ENCODE results near the gene GJC2. TPM values are rescaled to one million over a fixed set of nuclear protein-coding genes. Genes with fewer than 3 reads are reported as not detected.

GJC2 gene
- total RNA-seq, 3 donors from 2014 or later, result 1.3 TPM

DNA sequence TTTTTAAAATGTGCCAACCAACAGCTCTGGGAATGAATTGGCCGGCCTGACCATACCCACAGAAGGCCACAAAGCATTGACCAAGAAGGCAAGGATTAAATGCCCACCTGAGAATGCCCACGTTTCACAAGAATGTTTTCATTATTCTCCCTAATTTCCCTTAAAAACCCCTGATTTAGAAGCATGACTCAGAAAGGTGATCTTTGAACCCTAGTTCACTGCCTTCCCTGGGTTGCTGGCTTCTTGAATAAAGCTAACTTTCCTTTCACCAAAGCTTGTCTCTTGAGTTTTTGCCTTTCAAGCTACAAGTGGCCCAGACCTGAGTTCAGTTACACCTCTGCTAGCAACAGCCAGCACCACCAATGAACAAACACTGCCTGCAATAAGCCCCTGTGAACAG is 26.2 kb upstream of the GJC2 start:
- DNase-seq (ENCODE audit: low spot score in 2 of 2), result no peak
- TF ChIP-seq, protein P1, sequence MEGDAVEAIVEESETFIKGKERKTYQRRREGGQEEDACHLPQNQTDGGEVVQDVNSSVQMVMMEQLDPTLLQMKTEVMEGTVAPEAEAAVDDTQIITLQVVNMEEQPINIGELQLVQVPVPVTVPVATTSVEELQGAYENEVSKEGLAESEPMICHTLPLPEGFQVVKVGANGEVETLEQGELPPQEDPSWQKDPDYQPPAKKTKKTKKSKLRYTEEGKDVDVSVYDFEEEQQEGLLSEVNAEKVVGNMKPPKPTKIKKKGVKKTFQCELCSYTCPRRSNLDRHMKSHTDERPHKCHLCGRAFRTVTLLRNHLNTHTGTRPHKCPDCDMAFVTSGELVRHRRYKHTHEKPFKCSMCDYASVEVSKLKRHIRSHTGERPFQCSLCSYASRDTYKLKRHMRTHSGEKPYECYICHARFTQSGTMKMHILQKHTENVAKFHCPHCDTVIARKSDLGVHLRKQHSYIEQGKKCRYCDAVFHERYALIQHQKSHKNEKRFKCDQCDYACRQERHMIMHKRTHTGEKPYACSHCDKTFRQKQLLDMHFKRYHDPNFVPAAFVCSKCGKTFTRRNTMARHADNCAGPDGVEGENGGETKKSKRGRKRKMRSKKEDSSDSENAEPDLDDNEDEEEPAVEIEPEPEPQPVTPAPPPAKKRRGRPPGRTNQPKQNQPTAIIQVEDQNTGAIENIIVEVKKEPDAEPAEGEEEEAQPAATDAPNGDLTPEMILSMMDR (IDR thresholded peaks at IDR 0.05), result no peak
- TF ChIP-seq POLR2A (IDR thresholded peaks at IDR 0.05) (no peak), POLR2AphosphoS5 (IDR thresholded peaks at IDR 0.05) (no peak)
- H3K27me3 ChIP-seq, result no peaks in the 10 kb centered on the region
- H3K4me1 ChIP-seq, result no peaks in the 10 kb centered on the region
- no peak overlapping the region for H3K4me3 ChIP-seq
- H3K36me3 ChIP-seq, result no peaks in the 10 kb centered on the region
- no peaks in the 10 kb centered on the region for H3K9me3 ChIP-seq
- intact Hi-C loops (cut with DNase I; ENCODE audit: low total_unique reads), result no loop called here
- H3K27ac ChIP-seq, result no peak overlapping the region

DNA sequence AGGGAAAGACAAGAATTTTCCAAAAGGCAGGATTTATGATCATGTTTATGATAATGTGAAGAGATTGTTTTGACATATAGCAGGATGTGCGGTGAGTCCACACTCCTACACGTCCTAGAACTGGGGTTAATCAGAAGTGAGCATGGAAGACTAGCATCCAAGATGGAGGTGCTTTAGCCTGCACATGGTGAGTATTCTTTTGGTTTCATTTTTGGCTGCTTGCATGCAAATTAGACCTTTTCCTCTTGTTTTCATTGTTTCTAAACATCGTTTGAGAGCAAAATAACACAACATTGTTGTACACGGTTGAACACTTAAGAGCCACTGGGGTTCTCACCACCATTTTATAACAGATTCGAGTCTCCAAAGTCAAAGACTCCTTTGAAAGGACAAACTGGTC is 24.5 kb upstream of the GJC2 start:
- H3K36me3 ChIP-seq, result no peaks in the 10 kb centered on the region
- TF ChIP-seq POLR2AphosphoS5 (IDR thresholded peaks at IDR 0.05), result no peak
- no peak for TF ChIP-seq POLR2A (IDR thresholded peaks at IDR 0.05)

DNA sequence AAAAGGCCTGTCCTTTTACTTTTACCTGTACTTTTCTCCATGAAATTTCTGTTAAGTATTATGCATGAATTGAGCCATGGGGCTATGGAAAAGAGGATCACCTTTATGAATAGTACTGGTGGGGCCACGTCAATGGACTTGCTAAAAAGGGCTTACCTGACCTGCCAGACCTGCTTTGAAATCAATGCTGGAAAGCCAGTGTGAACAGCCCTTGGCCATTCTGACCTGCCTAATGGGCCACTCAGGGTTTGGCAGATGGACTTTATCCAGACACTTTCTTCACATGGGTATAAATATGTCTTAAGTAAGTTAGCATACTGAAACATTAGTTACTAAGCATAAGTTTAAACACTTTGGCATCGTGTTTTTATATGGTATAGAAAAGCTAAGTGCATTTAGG is 18.0 kb upstream of the GJC2 start:
- H3K27ac ChIP-seq, result peak overlapping the region; percentile 46 to 73
- DNase-seq (ENCODE audit: low spot score in 2 of 2), result no peak
- no peaks in the 10 kb centered on the region for H3K27me3 ChIP-seq
- H3K9me3 ChIP-seq, result no peaks in the 10 kb centered on the region
- TF ChIP-seq, protein P1 (IDR thresholded peaks at IDR 0.05), result no peak
- TF ChIP-seq POLR2AphosphoS5 (IDR thresholded peaks at IDR 0.05), result no peak
- TF ChIP-seq POLR2A (IDR thresholded peaks at IDR 0.05), result no peak
- no peaks in the 10 kb centered on the region for H3K4me1 ChIP-seq
- H3K36me3 ChIP-seq, result no peaks in the 10 kb centered on the region
- no peak overlapping the region for H3K4me3 ChIP-seq
- intact Hi-C loops (cut with DNase I; ENCODE audit: low total_unique reads), result no loop called here

More for the DNA sequence above, 24.5 kb upstream of the GJC2 start:
- H3K27me3 ChIP-seq, result no peaks in the 10 kb centered on the region
- DNase-seq (ENCODE audit: low spot score in 2 of 2), result no peak
- no peaks in the 10 kb centered on the region for H3K9me3 ChIP-seq
- no peak overlapping the region for H3K4me3 ChIP-seq
- no peaks in the 10 kb centered on the region for H3K4me1 ChIP-seq
- intact Hi-C loops (cut with DNase I; ENCODE audit: low total_unique reads), result no loop called here
- H3K27ac ChIP-seq, result no peak overlapping the region

DNA sequence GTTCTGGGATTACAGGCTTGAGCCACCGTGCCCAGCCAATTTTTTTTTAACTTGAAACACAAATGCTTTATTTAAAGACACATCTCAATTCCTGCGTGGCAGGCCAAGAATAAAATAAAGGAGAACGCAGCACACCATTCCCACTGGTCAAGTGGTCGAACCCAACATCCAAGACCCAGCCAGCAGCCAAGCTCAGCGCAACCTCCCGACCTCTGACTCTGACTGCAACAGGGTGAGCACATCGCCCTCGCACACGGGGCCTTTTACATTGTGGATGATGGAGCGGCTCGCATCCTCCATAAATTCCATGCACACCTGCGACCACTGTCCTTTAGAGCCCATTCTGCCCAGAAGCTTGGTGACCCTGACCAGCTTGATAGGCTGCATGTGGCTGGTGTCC is 15.1 kb upstream of the GJC2 start:
- no peaks in the 10 kb centered on the region for H3K36me3 ChIP-seq
- no peaks in the 10 kb centered on the region for H3K27me3 ChIP-seq
- H3K27ac ChIP-seq, result no peak overlapping the region
- no peaks in the 10 kb centered on the region for H3K9me3 ChIP-seq
- intact Hi-C loops (cut with DNase I; ENCODE audit: low total_unique reads), result no loop called here
- no peak for TF ChIP-seq POLR2A (IDR thresholded peaks at IDR 0.05)
- no peaks in the 10 kb centered on the region for H3K4me1 ChIP-seq
- H3K4me3 ChIP-seq, result no peak overlapping the region
- no peak for DNase-seq (ENCODE audit: low spot score in 2 of 2)

DNA sequence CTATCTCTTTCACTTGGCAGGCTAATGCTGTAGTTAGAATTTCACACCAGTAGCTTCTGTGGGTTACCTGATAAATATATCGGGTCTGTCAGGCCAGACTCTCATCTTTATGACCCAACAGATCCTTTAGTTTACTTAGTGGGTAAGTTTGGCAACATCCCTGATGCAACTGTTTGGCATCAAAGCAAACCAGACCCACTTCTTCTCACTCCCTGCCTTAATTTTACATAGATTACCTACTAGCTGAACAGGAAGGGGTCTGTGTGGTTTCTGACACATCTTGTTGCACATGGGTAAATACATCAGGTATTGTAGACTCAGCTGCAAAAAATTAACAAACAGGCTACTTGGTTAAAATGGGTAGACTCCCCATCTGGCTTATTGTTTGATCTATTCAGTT is 12.8 kb upstream of the GJC2 start:
- H3K27ac ChIP-seq, result no peak overlapping the region
- no peaks in the 10 kb centered on the region for H3K9me3 ChIP-seq
- H3K4me1 ChIP-seq, result peaks cover 0 to 6% of the 10 kb centered on the region in 2 donors
- TF ChIP-seq POLR2AphosphoS5 (IDR thresholded peaks at IDR 0.05) (no peak), POLR2A (IDR thresholded peaks at IDR 0.05) (no peak)
- TF ChIP-seq, protein P1 (IDR thresholded peaks at IDR 0.05), result no peak
- no peak for DNase-seq (ENCODE audit: low spot score in 2 of 2)
- intact Hi-C loops (cut with DNase I; ENCODE audit: low total_unique reads), result no loop called here
- no peaks in the 10 kb centered on the region for H3K36me3 ChIP-seq
- H3K4me3 ChIP-seq, result no peak overlapping the region
- H3K27me3 ChIP-seq, result no peaks in the 10 kb centered on the region

DNA sequence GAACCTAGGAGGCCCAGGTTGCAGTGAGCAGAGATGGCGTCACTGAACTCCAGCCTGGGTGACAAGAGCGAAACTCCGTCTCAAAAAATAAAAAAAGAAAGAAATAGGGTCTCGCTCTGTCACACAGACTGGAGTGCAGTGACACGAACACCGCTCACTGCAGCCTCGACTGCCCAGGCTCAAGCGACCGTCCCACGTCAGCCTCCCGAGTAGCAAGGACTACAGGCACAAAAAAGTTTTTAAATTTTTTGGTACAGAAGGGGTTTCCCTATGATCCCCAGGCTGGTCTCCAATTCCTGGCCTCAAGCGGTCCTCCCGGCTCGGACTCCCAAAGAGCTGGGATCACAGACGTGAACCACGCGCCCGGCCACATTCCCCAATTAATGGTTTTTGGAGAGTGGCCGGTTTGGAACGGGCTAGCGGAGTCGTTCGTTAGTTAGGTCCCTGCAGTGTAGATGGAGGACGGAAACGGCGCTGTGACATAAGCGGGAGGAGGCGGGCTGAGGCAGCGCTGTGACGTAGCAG is 10.3 kb upstream of the GJC2 start:
- no peaks in the 10 kb centered on the region for H3K27me3 ChIP-seq
- intact Hi-C loops (cut with DNase I; ENCODE audit: low total_unique reads), result loop anchor here (2.0 kb wide), 1 partner anchor 25 kb away; the partner anchor contains the start of gene IBA57
- H3K27ac ChIP-seq, result peak overlapping the region; percentile 90 to 98
- H3K36me3 ChIP-seq, result no peaks in the 10 kb centered on the region
- H3K9me3 ChIP-seq, result no peaks in the 10 kb centered on the region
- TF ChIP-seq, protein P1 (IDR thresholded peaks at IDR 0.05), result no peak
- TF ChIP-seq POLR2A (IDR thresholded peaks at IDR 0.05) (no peak), POLR2AphosphoS5 (IDR thresholded peaks at IDR 0.05) (no peak)
- no peak for DNase-seq (ENCODE audit: low spot score in 2 of 2)
- peaks cover 18 to 29% of the 10 kb centered on the region in 2 donors for H3K4me1 ChIP-seq
- H3K4me3 ChIP-seq, result peak overlapping the region; percentile 64 to 95 (median 87)

Measured in breast epithelium (tissue), 4 donors.